HG02798 (cell line): ENCODE data around the gene DDR1.

Experiments
- ATAC-seq: cut with Tn5 transposase; IDR thresholded peaks from one replicate; pipeline ENCODE4 v1.9.1; 2021; ENCODE audit warnings: mild to moderate bottlenecking; ENCODE audit not compliant: unreplicated experiment, poor library complexity

DDR1 gene

DNA sequence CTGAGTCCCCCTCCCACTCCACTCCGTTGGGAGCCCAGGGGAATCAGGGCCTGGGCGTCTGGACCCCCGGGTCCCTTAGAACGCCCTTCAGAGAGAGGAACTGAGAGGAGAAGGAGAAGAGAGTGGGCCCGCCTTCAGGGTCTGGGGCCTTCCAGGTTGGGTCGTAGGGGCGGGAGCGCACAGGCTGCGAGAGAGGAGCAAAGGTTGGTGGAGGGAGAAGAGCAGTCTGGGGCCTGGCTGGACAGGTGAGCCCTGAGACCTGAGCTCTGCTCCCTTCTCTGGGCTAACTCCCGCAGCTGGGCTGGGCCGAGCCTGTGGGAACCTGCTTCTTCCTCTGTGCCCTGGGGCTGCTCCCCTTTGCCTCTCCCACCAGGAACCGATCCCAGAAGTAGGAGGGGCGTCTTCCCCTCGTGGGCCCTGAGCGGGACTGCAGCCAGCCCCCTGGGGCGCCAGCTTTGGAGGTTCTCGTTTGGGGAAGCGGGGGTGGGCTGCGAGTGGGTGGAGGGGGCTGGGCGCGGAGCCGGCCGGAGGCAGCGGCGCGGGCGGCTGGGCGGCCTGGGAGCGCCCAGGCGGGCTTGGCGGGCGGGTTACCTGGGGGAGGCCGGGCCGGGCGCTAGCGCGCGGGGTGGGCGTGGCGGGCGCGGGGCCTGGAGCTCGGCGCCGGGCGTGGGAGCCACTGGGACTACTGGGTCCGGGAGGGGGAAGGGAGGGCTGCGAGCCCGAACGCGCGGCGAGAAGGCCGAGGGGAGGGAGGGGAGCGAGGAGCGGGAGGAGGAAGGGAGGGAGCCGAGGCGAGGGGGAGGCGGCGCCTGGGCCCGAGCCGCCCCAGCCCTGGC, at the start of gene DDR1:
Gene DDR1 (plus strand): TSS at position 835 of the 836 bp plus-strand sequence. CDS start 4,211 bp downstream, outside the sequence.
- ATAC-seq: no peak

DNA sequence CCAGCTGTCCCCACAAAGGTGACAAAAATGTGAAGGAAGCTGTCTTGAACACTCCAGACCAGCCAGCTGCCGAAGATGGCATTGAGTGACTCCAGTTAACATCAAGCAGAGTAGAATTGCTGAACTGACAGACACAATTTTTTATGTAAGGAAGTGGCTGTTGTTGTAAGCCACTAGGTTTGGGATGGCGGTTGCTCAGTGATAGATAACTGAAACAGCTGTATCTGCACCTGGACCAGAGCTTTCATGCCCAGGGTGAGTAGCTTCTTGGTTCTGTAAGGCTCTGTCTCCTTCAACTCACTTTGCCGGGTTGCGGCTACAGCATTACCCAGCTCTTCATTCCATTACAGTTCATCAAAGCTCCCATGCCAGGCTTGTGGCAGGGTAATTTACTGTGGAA, 49.7 kb upstream of the DDR1 start:
- no peak for ATAC-seq

GRCh38 chr6:30835576-30835975, 48.7 kb upstream of the DDR1 start:
- no peak for ATAC-seq

GRCh38 chr6:30836431-30836866, 47.9 kb upstream of the DDR1 start:
- ATAC-seq: no peak

- ATAC-seq: no peak
Measured at GRCh38 chr6:30836957-30837356, 47.4 kb upstream of the DDR1 start.

DNA sequence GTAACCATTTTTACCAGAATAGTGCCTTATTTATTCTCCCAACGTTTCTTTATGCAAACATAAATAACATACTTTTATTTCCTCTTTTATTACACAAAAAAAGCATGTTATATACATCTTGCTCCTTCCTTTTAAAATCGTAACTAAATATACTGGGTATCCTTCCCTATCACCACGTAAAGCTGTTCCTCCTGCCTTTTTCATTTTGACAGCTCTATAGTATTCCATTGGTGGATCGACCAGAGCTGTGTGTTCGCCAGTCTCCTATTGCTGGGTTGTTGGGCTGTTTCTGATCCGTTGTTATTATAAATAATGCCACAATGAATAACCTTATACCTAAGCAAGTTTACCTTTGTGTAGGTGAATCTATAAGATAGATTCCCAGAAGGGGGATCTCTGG, 46.9 kb upstream of the DDR1 start:
- no peak for ATAC-seq

GRCh38 chr6:30837870-30838269, 46.4 kb upstream of the DDR1 start:
- no peak for ATAC-seq

- no peak for ATAC-seq
Measured at GRCh38 chr6:30839671-30840070, 44.6 kb upstream of the DDR1 start.

DNA sequence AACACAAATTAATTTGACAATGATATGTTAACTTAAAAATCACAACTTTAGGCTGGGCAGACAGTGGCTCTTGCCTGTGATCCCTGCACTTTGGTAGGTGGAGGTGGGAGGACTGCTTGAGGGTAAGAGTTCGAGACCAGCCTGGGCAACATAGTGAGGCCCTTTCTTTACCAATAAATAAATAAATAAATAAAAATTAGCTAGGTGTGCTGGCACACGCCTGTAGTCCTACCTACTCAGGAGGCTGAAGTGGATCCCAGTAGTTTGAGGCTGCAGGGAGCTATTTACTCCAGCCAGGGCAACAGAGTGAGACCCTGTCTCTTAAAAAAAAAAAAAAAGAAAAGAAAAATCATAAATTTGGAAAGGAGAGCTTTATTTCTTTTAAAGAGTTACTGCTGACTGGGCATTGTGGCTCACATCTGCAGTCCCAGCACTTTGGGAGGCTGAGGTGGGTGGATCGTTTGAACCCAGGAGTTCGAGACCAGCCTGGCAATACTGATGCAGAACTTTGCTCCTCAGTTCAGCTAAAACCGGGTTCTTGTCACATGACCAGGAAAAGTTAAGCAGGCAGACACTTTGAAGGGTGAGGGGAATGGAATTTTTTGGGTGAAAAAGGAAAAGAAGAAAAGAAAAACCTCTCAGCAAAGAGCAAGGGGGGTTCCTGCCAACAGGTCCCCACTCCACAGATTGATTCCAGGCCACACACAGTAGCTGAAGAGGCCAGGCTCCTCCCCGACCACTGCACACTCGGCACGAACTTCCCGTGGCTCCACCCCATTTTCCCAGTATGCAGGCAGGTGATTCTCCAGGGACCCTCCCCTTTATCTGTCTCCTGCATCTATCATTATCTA, 44.0 kb upstream of the DDR1 start:
- no peak for ATAC-seq

GRCh38 chr6:30840935-30841643, 43.2 kb upstream of the DDR1 start:
- ATAC-seq: no peak

DNA sequence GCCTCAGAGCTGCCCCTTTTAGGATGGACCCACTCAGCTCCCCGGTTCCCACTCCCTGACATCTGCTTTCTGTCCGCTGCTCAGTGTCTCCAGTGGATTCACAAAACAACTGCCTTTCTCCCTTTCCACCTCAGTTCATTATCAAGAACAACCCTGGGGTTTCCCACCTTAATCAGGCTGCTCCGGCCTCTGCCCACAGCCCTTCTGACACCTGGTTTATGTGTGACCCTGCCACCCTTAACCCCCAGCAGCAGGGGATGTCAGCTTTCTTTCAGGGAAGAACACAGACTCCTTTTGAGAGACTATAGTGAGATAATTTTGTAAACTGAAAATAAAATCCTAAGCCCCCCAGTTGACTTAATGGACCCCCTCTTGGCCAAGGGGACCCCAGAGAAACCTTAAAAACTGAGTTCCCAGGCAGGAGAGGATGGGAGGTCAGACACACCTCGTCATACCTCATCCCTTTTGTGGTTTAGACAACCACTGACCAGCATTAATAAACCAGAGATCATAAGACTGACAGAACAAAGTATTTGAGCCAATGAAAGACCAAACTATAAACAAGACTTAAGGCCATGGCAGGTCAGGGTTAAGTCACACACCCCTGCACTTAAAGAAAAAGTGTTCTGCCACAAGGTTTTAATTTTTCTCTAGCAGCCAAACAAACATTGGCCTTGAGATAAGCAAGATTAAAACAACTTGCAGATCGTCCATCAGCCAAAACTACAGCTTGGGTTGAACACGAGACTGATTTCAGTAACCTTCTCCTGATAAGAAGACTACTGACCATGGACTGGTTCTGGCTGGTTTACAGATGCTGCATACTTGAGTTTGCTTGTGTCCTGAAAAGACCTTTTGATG, 42.4 kb upstream of the DDR1 start:
- no peak for ATAC-seq

DNA sequence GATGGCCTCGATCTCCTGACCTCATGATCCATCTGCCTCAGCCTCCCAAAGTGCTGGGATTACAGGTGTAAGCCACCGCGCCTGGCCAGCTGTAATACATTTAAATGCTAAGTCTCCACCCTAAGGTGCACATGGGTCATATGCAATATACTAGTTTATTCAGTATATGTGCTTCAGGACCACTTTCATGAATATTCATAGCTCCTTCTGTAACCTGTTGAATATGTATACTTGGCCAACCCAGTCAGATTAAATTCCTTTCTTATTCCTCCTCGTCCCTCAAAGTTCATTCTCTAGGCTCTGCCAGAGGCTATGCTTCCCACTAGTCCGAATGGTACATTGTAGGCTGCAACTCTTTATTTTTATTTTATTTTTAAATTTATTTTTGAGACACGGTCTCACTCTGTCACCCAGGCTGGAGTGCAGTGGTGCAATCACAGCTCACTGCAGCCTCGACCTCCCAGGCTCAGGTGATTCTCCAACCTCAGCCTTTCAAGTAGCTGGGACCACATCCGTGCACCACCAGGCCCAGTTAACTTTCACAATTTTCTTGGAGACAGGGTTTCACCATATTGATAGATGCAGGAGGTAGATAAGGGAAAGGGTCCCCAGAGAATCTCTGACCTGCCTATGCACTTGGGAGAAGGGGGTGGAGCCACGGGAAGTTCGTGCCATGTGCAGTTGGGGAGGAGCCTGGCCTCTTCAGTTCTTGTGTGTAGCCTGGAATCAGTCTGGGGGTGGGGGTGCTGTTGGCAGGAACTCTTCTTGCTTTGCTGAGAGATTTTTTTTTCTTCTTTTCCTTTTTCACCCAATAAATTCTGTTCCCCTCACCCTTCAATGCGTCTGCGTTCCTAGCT, 41.3 kb upstream of the DDR1 start:
- no peak for ATAC-seq

DNA sequence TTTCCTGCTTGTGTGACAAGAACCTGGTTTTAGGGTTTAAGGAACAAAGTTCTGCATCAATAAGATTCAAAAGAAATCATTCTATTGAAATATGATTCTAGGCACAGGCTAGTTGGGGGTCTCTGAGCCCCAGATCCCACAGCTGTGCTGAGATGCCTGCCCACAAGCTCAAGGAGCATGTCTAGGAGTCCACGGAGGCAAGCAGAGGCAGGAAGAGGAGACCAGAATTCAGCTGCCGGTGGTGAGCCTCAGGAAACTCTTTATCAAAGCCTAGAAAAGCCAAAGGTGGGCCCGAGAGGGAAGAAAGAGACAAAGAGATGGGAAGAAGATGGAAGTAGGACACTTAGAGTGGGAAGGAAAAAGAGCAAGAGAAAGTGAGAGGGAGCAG, 40.7 kb upstream of the DDR1 start:
- no peak for ATAC-seq

DNA sequence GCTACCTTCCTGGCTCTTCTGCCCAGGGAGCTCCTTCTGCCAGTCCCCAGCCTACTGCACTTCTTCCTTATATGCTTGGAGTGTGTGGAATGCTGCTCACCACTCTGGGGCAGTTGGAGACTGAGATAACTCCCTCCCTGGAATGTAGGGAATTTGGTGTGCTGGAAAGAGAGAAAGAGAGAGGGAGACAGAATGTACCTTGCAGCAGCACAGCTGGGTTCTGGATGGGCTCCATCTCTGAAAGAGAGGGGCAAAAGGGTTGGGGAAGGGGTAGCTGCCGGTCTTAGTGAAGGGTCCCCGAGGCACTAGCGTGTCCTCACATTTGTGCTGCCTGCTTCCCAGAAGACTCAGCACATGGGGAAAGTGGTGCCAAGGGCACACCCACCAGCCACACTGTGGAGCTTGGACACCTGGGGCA, 40.2 kb upstream of the DDR1 start:
- no peak for ATAC-seq

DNA sequence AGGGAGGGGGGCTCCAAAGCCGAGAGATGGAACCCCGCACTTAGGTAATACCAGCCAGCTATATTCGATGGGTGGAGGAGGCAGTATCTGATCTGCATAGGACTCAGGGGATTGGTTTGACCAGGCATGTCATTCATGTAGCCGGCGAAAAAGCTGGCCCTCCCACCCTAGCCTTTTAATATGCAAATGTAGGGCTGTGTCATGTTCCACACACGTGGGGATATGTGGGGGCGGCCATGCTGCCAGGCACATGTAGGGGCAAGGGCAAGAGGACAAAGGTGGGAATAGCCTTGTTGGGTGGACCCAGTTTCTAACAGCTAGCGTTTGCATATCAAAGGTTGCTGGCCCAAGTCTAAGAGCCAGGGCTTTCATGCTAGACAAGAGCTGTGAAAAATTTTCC, 39.1 kb upstream of the DDR1 start:
- ATAC-seq: no peak

DNA sequence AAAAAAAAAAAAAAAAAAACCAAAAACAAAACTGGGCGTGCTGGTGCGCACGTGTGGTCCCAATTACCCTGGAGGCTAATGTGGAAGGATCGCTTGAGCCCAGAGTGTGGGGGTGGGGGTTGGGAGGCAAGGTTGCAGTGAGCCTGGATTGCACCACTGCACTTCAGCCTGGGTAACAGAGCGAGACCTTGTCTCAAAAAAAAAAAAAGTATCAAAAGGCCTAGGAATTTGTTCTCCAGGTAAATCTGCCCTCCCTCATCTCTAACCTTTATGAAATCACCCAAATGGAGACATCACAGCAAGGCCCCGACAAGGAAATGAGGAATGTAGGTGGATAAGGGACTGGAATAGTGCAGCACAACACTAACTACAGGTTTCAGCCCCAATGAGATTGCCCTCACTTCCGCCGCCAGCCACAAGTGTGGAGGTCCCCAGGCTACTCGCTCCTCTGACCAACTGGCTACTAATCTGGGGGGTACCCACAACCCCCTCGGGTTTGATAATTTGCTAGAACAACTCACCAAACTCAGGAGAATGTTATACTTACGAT, 36.8 kb upstream of the DDR1 start:
- ATAC-seq: no peak

DNA sequence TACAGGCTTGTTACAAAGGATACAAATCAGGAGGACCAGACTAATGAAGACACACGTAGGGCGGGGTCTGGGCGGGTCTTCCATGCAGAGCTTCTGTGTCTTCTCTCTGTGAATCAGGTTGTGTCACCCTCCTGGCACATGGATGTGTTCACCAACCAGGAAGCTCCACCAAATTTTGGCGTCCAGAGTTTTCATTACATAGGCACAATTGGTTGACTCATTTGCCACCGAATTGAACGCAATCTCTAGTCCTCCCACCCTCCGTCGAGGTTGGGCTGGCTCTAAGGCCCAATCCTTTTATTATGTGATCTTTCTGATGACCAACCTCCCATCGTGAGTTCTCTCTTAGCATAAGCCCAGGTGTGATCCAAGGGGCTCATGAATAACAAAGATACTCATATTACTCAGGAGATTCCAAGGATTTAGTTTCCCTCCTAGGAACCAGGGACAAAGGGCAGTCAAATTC, 36.3 kb upstream of the DDR1 start:
- ATAC-seq: no peak

DNA sequence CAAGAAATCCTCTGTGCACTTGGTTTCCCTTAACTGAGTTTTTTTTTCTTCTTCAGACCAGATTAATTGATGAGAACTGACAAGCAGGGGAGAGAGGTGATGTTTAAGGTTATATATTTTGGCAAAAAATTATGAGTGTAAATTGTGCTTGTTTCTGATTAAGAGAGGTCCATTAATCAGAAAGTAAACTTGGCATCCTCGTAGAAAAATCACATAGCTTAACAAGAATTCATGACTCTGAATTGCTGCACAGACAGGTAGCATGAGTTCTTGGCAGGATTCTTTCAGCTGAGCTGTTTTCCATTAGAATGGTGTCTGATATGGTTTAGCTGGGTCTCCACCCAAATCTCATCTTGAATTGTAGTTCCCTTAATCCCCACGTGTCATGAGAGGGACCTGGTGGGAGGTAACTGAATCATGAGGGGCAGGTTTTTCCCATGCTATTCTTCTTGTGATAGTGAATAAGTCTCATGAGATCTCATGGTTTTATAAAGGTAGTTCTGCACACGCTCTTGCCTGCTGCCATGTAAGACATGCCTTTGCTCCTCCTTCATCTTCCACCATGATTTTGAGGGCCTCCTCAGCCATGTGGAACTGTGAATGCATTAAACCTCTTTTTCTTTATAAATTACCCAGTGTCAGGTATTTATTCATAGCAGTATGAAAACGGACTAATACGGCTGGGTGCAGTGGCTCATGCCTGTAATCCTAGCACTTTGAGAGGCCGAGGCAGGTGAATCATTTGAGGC, 34.2 kb upstream of the DDR1 start:
- ATAC-seq: no peak
